Measurements from ENCODE around the gene HYI. TPM values are rescaled to one million over a fixed set of nuclear protein-coding genes. Genes with fewer than 3 reads are reported as not detected.

Gene HYI
- polyA plus RNA-seq, 1 donor from 2014 or later, result 14.8 TPM

- Histone ChIP-seq H3K79me2 (replicated peaks; ENCODE audit: insufficient read depth, low read length) (no peaks in the 10 kb centered on the region), H3K9me2 (ENCODE audit: insufficient read depth, low read length) (no peaks in the 10 kb centered on the region), H3K4me3 (ENCODE audit: low read length) (no peak overlapping the region), H2AFZ (ENCODE audit: low read depth, low read length) (no peak overlapping the region), H3K9me3 (ENCODE audit: low read length) (peaks cover 3% of the 10 kb centered on the region), H3F3A (ENCODE audit: insufficient read depth, low read length, poor library complexity, severe bottlenecking) (no peaks in the 10 kb centered on the region), H3K27me3 (ENCODE audit: insufficient read depth, low read depth, low read length) (no peaks in the 10 kb centered on the region), H3K4me2 (ENCODE audit: low read length) (no peak overlapping the region), H4K20me1 (ENCODE audit: insufficient read depth) (no peaks in the 10 kb centered on the region), H3K36me3 (ENCODE audit: insufficient read depth, low read length) (no peaks in the 10 kb centered on the region), H3K9ac (ENCODE audit: low read length) (no peak overlapping the region), H3K27ac (ENCODE audit: low read length) (no peak overlapping the region)
- TF ChIP-seq POLR2AphosphoS5 (IDR thresholded peaks at IDR 0.05) (no peak), RAD21 (conservative IDR thresholded peaks at IDR 0.05) (no peak), TAF1 (IDR thresholded peaks at IDR 0.05; ENCODE audit: low read depth) (no peak), SMC3 (conservative IDR thresholded peaks at IDR 0.05; ENCODE audit: poor library complexity) (no peak), EP300 (conservative IDR thresholded peaks at IDR 0.05; ENCODE audit: poor library complexity, severe bottlenecking) (no peak), EZH2 (IDR thresholded peaks at IDR 0.05; ENCODE audit: borderline replicate concordance, insufficient read depth, low read length, poor library complexity, severe bottlenecking) (no peak), MXI1 (conservative IDR thresholded peaks at IDR 0.05; ENCODE audit: poor library complexity, severe bottlenecking) (no peak)
- TF ChIP-seq, protein P1, sequence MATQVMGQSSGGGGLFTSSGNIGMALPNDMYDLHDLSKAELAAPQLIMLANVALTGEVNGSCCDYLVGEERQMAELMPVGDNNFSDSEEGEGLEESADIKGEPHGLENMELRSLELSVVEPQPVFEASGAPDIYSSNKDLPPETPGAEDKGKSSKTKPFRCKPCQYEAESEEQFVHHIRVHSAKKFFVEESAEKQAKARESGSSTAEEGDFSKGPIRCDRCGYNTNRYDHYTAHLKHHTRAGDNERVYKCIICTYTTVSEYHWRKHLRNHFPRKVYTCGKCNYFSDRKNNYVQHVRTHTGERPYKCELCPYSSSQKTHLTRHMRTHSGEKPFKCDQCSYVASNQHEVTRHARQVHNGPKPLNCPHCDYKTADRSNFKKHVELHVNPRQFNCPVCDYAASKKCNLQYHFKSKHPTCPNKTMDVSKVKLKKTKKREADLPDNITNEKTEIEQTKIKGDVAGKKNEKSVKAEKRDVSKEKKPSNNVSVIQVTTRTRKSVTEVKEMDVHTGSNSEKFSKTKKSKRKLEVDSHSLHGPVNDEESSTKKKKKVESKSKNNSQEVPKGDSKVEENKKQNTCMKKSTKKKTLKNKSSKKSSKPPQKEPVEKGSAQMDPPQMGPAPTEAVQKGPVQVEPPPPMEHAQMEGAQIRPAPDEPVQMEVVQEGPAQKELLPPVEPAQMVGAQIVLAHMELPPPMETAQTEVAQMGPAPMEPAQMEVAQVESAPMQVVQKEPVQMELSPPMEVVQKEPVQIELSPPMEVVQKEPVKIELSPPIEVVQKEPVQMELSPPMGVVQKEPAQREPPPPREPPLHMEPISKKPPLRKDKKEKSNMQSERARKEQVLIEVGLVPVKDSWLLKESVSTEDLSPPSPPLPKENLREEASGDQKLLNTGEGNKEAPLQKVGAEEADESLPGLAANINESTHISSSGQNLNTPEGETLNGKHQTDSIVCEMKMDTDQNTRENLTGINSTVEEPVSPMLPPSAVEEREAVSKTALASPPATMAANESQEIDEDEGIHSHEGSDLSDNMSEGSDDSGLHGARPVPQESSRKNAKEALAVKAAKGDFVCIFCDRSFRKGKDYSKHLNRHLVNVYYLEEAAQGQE (IDR thresholded peaks at IDR 0.05; ENCODE audit: borderline replicate concordance), result no peak
- TF ChIP-seq, protein P2, sequence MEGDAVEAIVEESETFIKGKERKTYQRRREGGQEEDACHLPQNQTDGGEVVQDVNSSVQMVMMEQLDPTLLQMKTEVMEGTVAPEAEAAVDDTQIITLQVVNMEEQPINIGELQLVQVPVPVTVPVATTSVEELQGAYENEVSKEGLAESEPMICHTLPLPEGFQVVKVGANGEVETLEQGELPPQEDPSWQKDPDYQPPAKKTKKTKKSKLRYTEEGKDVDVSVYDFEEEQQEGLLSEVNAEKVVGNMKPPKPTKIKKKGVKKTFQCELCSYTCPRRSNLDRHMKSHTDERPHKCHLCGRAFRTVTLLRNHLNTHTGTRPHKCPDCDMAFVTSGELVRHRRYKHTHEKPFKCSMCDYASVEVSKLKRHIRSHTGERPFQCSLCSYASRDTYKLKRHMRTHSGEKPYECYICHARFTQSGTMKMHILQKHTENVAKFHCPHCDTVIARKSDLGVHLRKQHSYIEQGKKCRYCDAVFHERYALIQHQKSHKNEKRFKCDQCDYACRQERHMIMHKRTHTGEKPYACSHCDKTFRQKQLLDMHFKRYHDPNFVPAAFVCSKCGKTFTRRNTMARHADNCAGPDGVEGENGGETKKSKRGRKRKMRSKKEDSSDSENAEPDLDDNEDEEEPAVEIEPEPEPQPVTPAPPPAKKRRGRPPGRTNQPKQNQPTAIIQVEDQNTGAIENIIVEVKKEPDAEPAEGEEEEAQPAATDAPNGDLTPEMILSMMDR (IDR thresholded peaks at IDR 0.05; ENCODE audit: poor library complexity, severe bottlenecking), result no peak
Measured at GRCh38 chr1:43492826-43493225, 39.1 kb upstream of the HYI start.

GRCh38 chr1:43491061-43491460 is 37.3 kb upstream of the HYI start:
- no peaks in the 10 kb centered on the region for H3K9me2 ChIP-seq (ENCODE audit: insufficient read depth, low read length)
- H3K79me2 ChIP-seq (replicated peaks; ENCODE audit: insufficient read depth, low read length), result no peaks in the 10 kb centered on the region
- no peak overlapping the region for H3K9ac ChIP-seq (ENCODE audit: low read length)
- no peaks in the 10 kb centered on the region for H3K36me3 ChIP-seq (ENCODE audit: insufficient read depth, low read length)
- no peaks in the 10 kb centered on the region for H3K27me3 ChIP-seq (ENCODE audit: insufficient read depth, low read depth, low read length)
- TF ChIP-seq, protein P1 (IDR thresholded peaks at IDR 0.05; ENCODE audit: borderline replicate concordance), result no peak
- no peak for TF ChIP-seq TAF1 (IDR thresholded peaks at IDR 0.05; ENCODE audit: low read depth)
- TF ChIP-seq POLR2AphosphoS5 (IDR thresholded peaks at IDR 0.05), result no peak
- no peak for TF ChIP-seq SMC3 (conservative IDR thresholded peaks at IDR 0.05; ENCODE audit: poor library complexity)
- TF ChIP-seq MXI1 (conservative IDR thresholded peaks at IDR 0.05; ENCODE audit: poor library complexity, severe bottlenecking), result no peak
- no peak for TF ChIP-seq EP300 (conservative IDR thresholded peaks at IDR 0.05; ENCODE audit: poor library complexity, severe bottlenecking)
- TF ChIP-seq EZH2 (IDR thresholded peaks at IDR 0.05; ENCODE audit: borderline replicate concordance, insufficient read depth, low read length, poor library complexity, severe bottlenecking), result no peak
- TF ChIP-seq, protein P2 (IDR thresholded peaks at IDR 0.05; ENCODE audit: poor library complexity, severe bottlenecking), result no peak
- TF ChIP-seq RAD21 (conservative IDR thresholded peaks at IDR 0.05), result no peak
- H3K27ac ChIP-seq (ENCODE audit: low read length), result no peak overlapping the region
- H2AFZ ChIP-seq (ENCODE audit: low read depth, low read length), result no peak overlapping the region
- no peak overlapping the region for H3K4me2 ChIP-seq (ENCODE audit: low read length)
- no peaks in the 10 kb centered on the region for H3F3A ChIP-seq (ENCODE audit: insufficient read depth, low read length, poor library complexity, severe bottlenecking)
- H3K4me3 ChIP-seq (ENCODE audit: low read length), result no peak overlapping the region
- H3K9me3 ChIP-seq (ENCODE audit: low read length), result peaks cover 3% of the 10 kb centered on the region
- no peaks in the 10 kb centered on the region for H4K20me1 ChIP-seq (ENCODE audit: insufficient read depth)
